Caco-2 (cell line): ENCODE data around the gene UBA6. TPM values are rescaled to one million over a fixed set of nuclear protein-coding genes. Genes with fewer than 3 reads are reported as not detected.

ENCODE experiments used
- BruUV-seq: library from RNA; stranded (reverse); fragments of 400-500 nt; replicated peaks from 2 replicates; lab custom pipeline; 2021; lab: Mats Ljungman, UMichigan
- CTCF ChIA-PET: fragments of 300-600 bp; sonication (Branson Sonifier 250); formaldehyde crosslinking; loops from one replicate; lab custom pipeline; 2022; ENCODE audit warnings: antibody characterized with exemption; lab: Charles Lee
- POLR2A ChIA-PET: fragments of 300-600 bp; sonication (Branson Sonifier 250); formaldehyde crosslinking; loops from one replicate; lab custom pipeline; 2022; ENCODE audit warnings: antibody characterized with exemption; lab: Charles Lee
- DNase-seq, 2 experiments: peaks; one replicate each; pipeline versions ENCODE4 v3.0.0 to v3.0.0-alpha.2; 2020 to 2022
- H3K27me3 ChIP-seq: replicated peaks from 2 replicates; pipeline ENCODE4 v1.6.0; 2011; ENCODE audit warnings: low read length; ENCODE audit not compliant: control insufficient read depth, insufficient read depth
- H3K36me3 ChIP-seq: 2 replicates; pipeline ENCODE4 v1.5.1; 2011; ENCODE audit warnings: low read length; ENCODE audit not compliant: control insufficient read depth, insufficient read depth
- H3K4me1 ChIP-seq: fragments of 250-450 bp; sonication (Bioruptor Pico); 2 replicates; pipeline ENCODE4 v1.5.1; 2020; ENCODE audit warnings: mild to moderate bottlenecking
- H3K4me3 ChIP-seq: 2 replicates; pipeline ENCODE4 v1.5.1; 2011; ENCODE audit warnings: low read depth, mild to moderate bottlenecking, control low read depth, low read length
- H3K9me3 ChIP-seq: fragments of 250-450 bp; sonication (Bioruptor Pico); 2 replicates; pipeline ENCODE4 v1.5.1; 2020; ENCODE audit warnings: mild to moderate bottlenecking, moderate library complexity
- H3K27ac Mint-ChIP-seq: one replicate; pipeline ENCODE4 v1.8.0; 2022; ENCODE audit warnings: mixed read lengths; ENCODE audit not compliant: unreplicated experiment
- H3K27me3 Mint-ChIP-seq: one replicate; pipeline ENCODE4 v1.8.0; 2022; ENCODE audit warnings: mixed read lengths; ENCODE audit not compliant: insufficient read depth, unreplicated experiment
- H3K36me3 Mint-ChIP-seq: one replicate; pipeline ENCODE4 v1.8.0; 2022; ENCODE audit warnings: mild to moderate bottlenecking, mixed read lengths; ENCODE audit not compliant: insufficient read depth, unreplicated experiment
- H3K4me1 Mint-ChIP-seq: one replicate; pipeline ENCODE4 v1.8.0; 2022; ENCODE audit warnings: low read depth, mixed read lengths; ENCODE audit not compliant: unreplicated experiment
- H3K4me3 Mint-ChIP-seq: one replicate; pipeline ENCODE4 v1.8.0; 2022; ENCODE audit warnings: mild to moderate bottlenecking, moderate library complexity, mixed read lengths; ENCODE audit not compliant: unreplicated experiment
- H3K9me3 Mint-ChIP-seq: one replicate; pipeline ENCODE4 v1.8.0; 2022; ENCODE audit warnings: mixed read lengths; ENCODE audit not compliant: unreplicated experiment
- intact Hi-C: fragments of 100-400 bp; cut with micrococcal nuclease; formaldehyde crosslinking; loops from one replicate; pipeline ENCODE4 v1.10.0; 2022; ENCODE audit not compliant: unreplicated experiment
- total RNA-seq: library from RNA; stranded (reverse); gene quantifications from 2 replicates; pipeline ENCODE4 v1.2.3, GENCODE V29; 2022
- TF ChIP-seq, protein P1 (sequence below), 2 experiments: fragments of 200-600 bp in 1 of 2; IDR thresholded peaks; 1 replicate in 1 of 2; 2 replicates in 1 of 2; pipeline versions ENCODE4 v1.5.1 to v1.8.0; 2011 to 2022; ENCODE audit warnings: antibody characterized with exemption in 1 of 2, control low read depth in 1 of 2, inconsistent platforms in 1 of 2, low read depth in 1 of 2, low read length in 1 of 2, mild to moderate bottlenecking in 1 of 2, moderate library complexity in 1 of 2; ENCODE audit not compliant: insufficient read depth in 1 of 2, severe bottlenecking in 1 of 2, unreplicated experiment in 1 of 2

The UBA6 gene
- total RNA-seq, 1 experiment from 2014 or later, result 74.6 TPM

DNA sequence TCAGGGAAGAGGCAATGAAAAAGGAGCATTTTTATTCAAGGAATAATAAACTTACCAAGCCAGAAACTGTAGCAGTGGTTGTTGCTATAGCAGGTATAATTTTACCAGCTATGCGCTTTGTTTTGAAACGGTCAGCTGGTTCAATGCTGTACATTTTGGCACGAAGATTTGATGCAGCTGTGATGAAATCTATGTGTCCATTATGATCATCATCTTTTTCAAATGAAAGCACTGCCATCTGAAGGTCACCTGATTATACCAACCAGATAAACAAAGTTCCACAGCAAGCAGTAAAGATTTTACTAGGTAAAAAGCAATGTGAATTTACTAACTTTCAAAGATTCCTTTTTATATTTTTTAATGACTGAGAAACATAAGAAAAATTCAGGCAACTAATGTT, 76.0 kb downstream of the UBA6 start:
- no peaks in the 10 kb centered on the region for H3K27me3 ChIP-seq
- ChIA-PET POLR2A (no interaction called here), CTCF (no interaction called here)
- Mint-ChIP-seq H3K27me3 (no peaks in the 10 kb centered on the region), H3K36me3 (peaks cover 32% of the 10 kb centered on the region), H3K4me3 (no peak overlapping the region), H3K4me1 (no peaks in the 10 kb centered on the region), H3K27ac (no peak overlapping the region), H3K9me3 (no peaks in the 10 kb centered on the region)
- TF ChIP-seq, protein P1, sequence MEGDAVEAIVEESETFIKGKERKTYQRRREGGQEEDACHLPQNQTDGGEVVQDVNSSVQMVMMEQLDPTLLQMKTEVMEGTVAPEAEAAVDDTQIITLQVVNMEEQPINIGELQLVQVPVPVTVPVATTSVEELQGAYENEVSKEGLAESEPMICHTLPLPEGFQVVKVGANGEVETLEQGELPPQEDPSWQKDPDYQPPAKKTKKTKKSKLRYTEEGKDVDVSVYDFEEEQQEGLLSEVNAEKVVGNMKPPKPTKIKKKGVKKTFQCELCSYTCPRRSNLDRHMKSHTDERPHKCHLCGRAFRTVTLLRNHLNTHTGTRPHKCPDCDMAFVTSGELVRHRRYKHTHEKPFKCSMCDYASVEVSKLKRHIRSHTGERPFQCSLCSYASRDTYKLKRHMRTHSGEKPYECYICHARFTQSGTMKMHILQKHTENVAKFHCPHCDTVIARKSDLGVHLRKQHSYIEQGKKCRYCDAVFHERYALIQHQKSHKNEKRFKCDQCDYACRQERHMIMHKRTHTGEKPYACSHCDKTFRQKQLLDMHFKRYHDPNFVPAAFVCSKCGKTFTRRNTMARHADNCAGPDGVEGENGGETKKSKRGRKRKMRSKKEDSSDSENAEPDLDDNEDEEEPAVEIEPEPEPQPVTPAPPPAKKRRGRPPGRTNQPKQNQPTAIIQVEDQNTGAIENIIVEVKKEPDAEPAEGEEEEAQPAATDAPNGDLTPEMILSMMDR (IDR thresholded peaks at IDR 0.05; ENCODE audit: insufficient read depth in 1 of 2, low read depth in 1 of 2, low read length in 1 of 2, severe bottlenecking in 1 of 2, unreplicated experiment in 1 of 2), result no peak
- intact Hi-C loops, result no loop called here
- H3K4me3 ChIP-seq, result no peak overlapping the region
- H3K9me3 ChIP-seq, result no peaks in the 10 kb centered on the region
- BruUV-seq, result no TSS peak
- no peaks in the 10 kb centered on the region for H3K4me1 ChIP-seq
- no peak for DNase-seq
- no peaks in the 10 kb centered on the region for H3K36me3 ChIP-seq

DNA sequence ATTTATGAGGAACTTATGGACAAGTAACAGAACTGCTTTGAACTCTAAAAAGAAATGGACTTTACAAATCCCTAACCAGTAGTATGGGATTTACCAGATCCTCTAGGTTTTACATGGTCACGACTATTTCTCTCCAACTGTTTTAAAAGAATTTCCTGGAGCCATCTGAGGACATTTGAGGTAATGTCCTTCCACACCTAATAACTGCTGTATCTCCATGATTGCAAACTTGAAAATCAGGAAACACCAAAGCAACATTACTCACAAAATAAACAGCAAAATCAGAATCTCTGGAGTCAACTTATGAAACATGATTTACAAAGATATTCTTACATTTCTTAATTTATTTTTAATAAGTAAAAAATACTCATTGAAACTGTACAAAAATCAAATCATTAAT, 84.5 kb downstream of the UBA6 start:
- Mint-ChIP-seq H3K4me3 (no peak overlapping the region), H3K27ac (no peak overlapping the region), H3K36me3 (peaks cover 49% of the 10 kb centered on the region), H3K4me1 (no peaks in the 10 kb centered on the region), H3K9me3 (no peaks in the 10 kb centered on the region), H3K27me3 (no peaks in the 10 kb centered on the region)
- no peaks in the 10 kb centered on the region for H3K36me3 ChIP-seq
- H3K9me3 ChIP-seq, result peaks cover 5% of the 10 kb centered on the region
- no peaks in the 10 kb centered on the region for H3K4me1 ChIP-seq
- DNase-seq, result no peak
- no peaks in the 10 kb centered on the region for H3K27me3 ChIP-seq
- no TSS peak for BruUV-seq
- intact Hi-C loops, result no loop called here
- ChIA-PET CTCF (no interaction called here), POLR2A (no interaction called here)
- H3K4me3 ChIP-seq, result no peak overlapping the region
- TF ChIP-seq, protein P1 (IDR thresholded peaks at IDR 0.05; ENCODE audit: insufficient read depth in 1 of 2, low read depth in 1 of 2, low read length in 1 of 2, severe bottlenecking in 1 of 2, unreplicated experiment in 1 of 2), result no peak

DNA sequence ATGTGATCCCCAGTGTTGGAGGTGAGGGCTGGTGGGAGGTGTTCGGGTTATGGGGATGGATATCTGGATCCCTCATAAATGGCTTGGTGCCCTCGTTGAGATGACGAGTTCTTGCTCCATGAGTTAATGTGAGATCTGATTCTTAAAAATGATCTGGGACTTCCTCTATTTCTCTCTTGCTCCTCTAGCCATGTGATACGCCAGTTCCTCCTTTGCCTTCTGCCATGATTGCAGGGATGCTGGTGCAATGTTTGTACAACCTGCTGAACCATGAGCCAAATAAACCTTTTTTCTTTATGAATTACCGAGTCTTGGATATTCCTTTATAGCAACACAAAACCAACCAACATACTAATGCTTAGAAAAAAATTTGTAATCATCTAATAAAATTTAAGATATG, 85.8 kb downstream of the UBA6 start:
- Mint-ChIP-seq H3K4me3 (no peak overlapping the region), H3K27ac (no peak overlapping the region), H3K36me3 (peaks cover 45% of the 10 kb centered on the region), H3K9me3 (no peaks in the 10 kb centered on the region), H3K4me1 (no peaks in the 10 kb centered on the region), H3K27me3 (no peaks in the 10 kb centered on the region)
- Histone ChIP-seq H3K9me3 (peaks cover 12% of the 10 kb centered on the region), H3K4me1 (no peaks in the 10 kb centered on the region), H3K4me3 (no peak overlapping the region), H3K36me3 (no peaks in the 10 kb centered on the region), H3K27me3 (no peaks in the 10 kb centered on the region)
- TF ChIP-seq, protein P1 (IDR thresholded peaks at IDR 0.05; ENCODE audit: insufficient read depth in 1 of 2, low read depth in 1 of 2, low read length in 1 of 2, severe bottlenecking in 1 of 2, unreplicated experiment in 1 of 2), result no peak
- intact Hi-C loops, result no loop called here
- POLR2A ChIA-PET, result no interaction called here
- BruUV-seq, result no TSS peak
- CTCF ChIA-PET, result no interaction called here
- no peak for DNase-seq
